Glutamatergic neuron (in vitro differentiated cells): ENCODE results near the gene CORIN. TPM values are rescaled to one million over a fixed set of nuclear protein-coding genes. Genes with fewer than 3 reads are reported as not detected.

ENCODE experiments used
- DNase-seq: peaks from one replicate; pipeline ENCODE4 v3.0.0; 2022
- H3K27ac Mint-ChIP-seq: one replicate; pipeline ENCODE4 v1.8.0; 2020; ENCODE audit warnings: mild to moderate bottlenecking, mixed read lengths, inconsistent platforms; ENCODE audit not compliant: unreplicated experiment
- H3K27me3 Mint-ChIP-seq: one replicate; pipeline ENCODE4 v1.8.0; 2020; ENCODE audit warnings: mild to moderate bottlenecking, moderate library complexity, mixed read lengths, inconsistent platforms; ENCODE audit not compliant: unreplicated experiment
- H3K36me3 Mint-ChIP-seq: one replicate; pipeline ENCODE4 v1.8.0; 2020; ENCODE audit warnings: mild to moderate bottlenecking, mixed read lengths, inconsistent platforms; ENCODE audit not compliant: unreplicated experiment
- H3K4me1 Mint-ChIP-seq: one replicate; pipeline ENCODE4 v1.8.0; 2020; ENCODE audit warnings: mild to moderate bottlenecking, low read depth, mixed read lengths, inconsistent platforms; ENCODE audit not compliant: unreplicated experiment
- H3K4me3 Mint-ChIP-seq: one replicate; pipeline ENCODE4 v1.8.0; 2020; ENCODE audit warnings: mild to moderate bottlenecking, mixed read lengths, inconsistent platforms; ENCODE audit not compliant: unreplicated experiment
- H3K9me3 Mint-ChIP-seq: one replicate; pipeline ENCODE4 v1.8.0; 2020; ENCODE audit warnings: mild to moderate bottlenecking, moderate library complexity, mixed read lengths, inconsistent platforms; ENCODE audit not compliant: unreplicated experiment
- CTCF ChIP-seq: fragments of 200-600 bp; sonication (generic); IDR thresholded peaks from one replicate; pipeline ENCODE4 v1.5.0; 2021; ENCODE audit not compliant: partially characterized antibody, unreplicated experiment
- total RNA-seq: library from RNA; stranded (reverse); fragmentation: NEBNext Ultra II Directional; extraction: Animal tissue kit (Norgen Biotek cat#: 25700); gene quantifications from one replicate; pipeline ENCODE4 v1.2.1, GENCODE V29; 2021; ENCODE audit not compliant: unreplicated experiment

CORIN gene
- total RNA-seq, 1 donor from 2014 or later = 0.32 TPM

DNA sequence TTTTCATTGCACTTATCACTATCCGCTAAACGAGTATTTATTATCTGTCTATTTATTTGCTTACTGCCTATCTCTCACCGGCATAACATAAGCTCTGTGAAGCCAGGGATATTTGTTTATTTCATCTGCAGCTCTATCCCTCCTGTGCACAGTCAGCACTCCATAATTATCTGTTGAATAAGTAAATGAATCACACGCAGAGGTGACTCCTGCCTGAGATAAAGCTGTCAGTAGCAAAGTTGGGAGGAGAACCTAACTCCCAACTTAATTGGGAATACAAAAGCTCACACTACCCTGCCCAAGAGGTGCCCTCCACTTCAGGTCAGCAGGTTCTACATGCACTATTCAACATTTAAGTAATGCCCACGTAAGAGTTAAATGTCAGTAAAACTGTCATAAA lies 85.7 kb downstream of the CORIN start:
- peaks cover 8% of the 10 kb centered on the region for H3K36me3 Mint-ChIP-seq
- H3K4me1 Mint-ChIP-seq = no peaks in the 10 kb centered on the region
- TF ChIP-seq CTCF = no peak
- no peaks in the 10 kb centered on the region for H3K27me3 Mint-ChIP-seq
- no peak overlapping the region for H3K4me3 Mint-ChIP-seq
- H3K9me3 Mint-ChIP-seq = no peaks in the 10 kb centered on the region
- no peak for DNase-seq
- no peak overlapping the region for H3K27ac Mint-ChIP-seq

DNA sequence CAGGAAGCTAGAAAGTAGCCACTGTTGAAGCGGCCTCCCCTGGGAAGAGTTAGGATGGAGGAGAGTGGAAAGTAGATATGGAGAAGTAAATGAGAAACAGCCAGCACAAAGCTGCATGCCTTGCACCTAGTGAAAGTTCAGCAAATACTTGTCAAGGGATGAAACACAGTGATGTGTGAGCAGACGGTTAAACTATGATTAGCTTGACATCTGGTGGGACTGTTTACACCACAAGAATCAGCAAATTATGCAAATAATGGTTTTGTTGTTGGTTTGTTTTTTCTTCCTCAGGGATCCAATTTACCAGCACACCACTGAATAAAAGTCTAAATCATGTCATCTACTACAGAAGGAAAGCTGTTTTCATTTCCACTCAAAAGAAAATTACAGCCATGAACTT lies 87.1 kb downstream of the CORIN start:
- no peaks in the 10 kb centered on the region for H3K9me3 Mint-ChIP-seq
- H3K4me3 Mint-ChIP-seq = no peak overlapping the region
- H3K4me1 Mint-ChIP-seq = no peaks in the 10 kb centered on the region
- peaks cover 8% of the 10 kb centered on the region for H3K36me3 Mint-ChIP-seq
- H3K27me3 Mint-ChIP-seq = no peaks in the 10 kb centered on the region
- DNase-seq = no peak
- no peak for TF ChIP-seq CTCF
- no peak overlapping the region for H3K27ac Mint-ChIP-seq

DNA sequence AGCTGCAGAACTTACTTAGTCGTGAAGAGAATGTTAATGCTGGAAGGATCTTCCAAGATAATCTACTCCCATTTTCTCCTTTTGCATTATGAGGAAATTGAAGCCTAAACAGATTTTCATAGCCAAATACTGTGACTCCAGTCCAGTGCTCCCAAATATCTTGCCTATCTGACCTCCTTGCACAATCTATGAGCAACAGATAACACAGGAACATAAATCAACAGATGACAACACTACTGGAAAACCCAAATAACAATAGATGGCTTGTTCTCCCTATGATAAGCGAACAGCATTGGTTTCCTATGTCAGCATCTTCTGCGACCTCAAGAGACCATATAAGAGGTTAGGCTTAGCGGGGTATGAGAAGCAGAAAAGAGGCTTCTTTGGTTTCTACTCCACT lies 88.0 kb downstream of the CORIN start:
- Mint-ChIP-seq H3K36me3 (peaks cover 8% of the 10 kb centered on the region), H3K4me1 (no peaks in the 10 kb centered on the region), H3K9me3 (no peaks in the 10 kb centered on the region), H3K27ac (no peak overlapping the region), H3K27me3 (no peaks in the 10 kb centered on the region), H3K4me3 (no peak overlapping the region)
- no peak for DNase-seq
- no peak for TF ChIP-seq CTCF

DNA sequence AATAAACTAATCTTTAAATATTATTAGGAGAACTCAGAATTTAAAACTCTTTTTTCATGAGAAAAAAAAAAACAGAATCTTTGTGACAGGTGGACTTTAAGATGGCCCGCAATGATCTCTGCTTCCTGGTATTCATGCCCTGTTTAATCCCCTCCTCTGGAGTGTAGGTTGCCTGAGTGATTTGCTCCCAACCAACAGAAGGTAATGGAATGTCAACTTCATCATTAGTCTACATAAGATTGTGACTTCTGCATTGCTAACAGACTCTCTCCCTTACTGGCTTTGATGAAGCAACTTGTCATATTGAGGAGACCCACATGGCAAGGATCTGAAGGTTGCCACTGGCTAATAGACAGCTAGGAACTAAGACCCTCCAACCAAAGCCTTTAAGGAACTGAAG lies 88.8 kb downstream of the CORIN start:
- no peak for DNase-seq
- peaks cover 8% of the 10 kb centered on the region for H3K36me3 Mint-ChIP-seq
- no peak overlapping the region for H3K27ac Mint-ChIP-seq
- H3K9me3 Mint-ChIP-seq = no peaks in the 10 kb centered on the region
- no peak for TF ChIP-seq CTCF
- H3K27me3 Mint-ChIP-seq = no peaks in the 10 kb centered on the region
- H3K4me3 Mint-ChIP-seq = no peak overlapping the region
- H3K4me1 Mint-ChIP-seq = no peaks in the 10 kb centered on the region

DNA sequence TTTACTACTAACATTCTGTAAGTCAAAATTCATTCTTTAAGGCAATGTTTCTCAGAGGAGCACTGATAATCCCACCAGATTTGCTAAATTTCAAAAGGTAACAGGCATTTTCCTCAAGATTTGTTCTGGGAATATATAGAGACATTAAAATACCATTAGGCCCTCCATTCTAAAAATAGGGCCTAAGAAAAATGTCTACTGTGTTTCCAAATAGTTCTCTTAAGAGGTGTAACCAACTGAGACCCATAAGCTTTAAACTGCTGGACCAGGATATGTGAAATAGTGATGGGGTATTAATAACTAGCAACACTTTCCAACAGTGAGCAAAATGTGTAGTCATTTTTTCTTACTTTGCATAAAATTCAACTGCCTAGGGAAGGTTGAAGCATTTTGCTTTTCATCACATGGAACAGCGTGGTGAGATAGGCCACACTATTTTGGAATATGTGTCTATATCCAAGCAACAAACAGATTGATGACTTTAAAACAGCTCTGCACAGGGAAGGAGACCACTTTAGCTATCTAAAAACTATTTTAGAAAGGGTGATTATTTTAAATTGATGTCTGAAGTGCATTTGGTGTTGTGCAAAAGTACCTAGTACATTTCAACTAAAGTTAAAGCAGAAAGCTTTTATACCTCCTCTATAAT lies 89.9 kb downstream of the CORIN start:
- peaks cover 4% of the 10 kb centered on the region for H3K36me3 Mint-ChIP-seq
- no peak for TF ChIP-seq CTCF
- no peaks in the 10 kb centered on the region for H3K4me1 Mint-ChIP-seq
- no peak for DNase-seq
- H3K9me3 Mint-ChIP-seq = no peaks in the 10 kb centered on the region
- no peak overlapping the region for H3K27ac Mint-ChIP-seq
- no peaks in the 10 kb centered on the region for H3K27me3 Mint-ChIP-seq
- H3K4me3 Mint-ChIP-seq = no peak overlapping the region
